ENCODE results near the gene COA8. TPM values are rescaled to one million over a fixed set of nuclear protein-coding genes. Genes with fewer than 3 reads are reported as not detected.

COA8 gene
- total RNA-seq, 1 donor from 2014 or later: 54.9 TPM

DNA sequence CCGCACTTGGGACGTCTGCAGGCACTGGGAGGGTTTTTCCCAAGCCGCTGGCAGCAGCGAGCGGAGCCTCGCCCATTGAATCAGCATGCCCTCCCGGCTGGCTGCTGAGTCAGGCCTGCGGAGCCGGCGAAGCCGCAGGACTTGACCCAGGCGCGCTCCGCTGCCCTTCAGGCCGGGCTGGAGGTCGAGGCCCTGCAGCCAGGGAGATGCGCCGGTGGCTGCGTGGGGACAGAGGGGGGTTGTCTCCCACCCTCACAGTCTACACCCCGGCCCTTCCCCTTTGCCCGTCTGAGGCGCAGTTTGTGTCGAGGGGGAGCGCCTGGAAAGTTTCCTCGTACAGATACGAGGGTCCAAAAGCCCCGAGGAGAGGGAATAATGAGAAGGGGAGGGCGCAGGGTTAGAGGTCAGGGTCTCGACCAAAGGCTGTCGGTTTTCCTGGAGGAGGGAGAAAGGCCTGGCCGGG lies 65.5 kb downstream of the COA8 start:
- Mint-ChIP-seq H3K4me3 (ENCODE audit: unreplicated experiment) (peak overlapping the region; percentile 76), H3K36me3 (ENCODE audit: unreplicated experiment) (no peaks in the 10 kb centered on the region), H3K9me3 (ENCODE audit: unreplicated experiment) (peaks cover 15% of the 10 kb centered on the region), H3K27ac (ENCODE audit: unreplicated experiment) (peak overlapping the region; percentile 95), H3K27me3 (ENCODE audit: unreplicated experiment) (peaks cover 10% of the 10 kb centered on the region), H3K4me1 (ENCODE audit: low read depth, unreplicated experiment) (peaks cover 23% of the 10 kb centered on the region)
- DNase-seq: peak; percentile 77
- TF ChIP-seq CTCF (IDR thresholded peaks at IDR 0.05; ENCODE audit: partially characterized antibody, unreplicated experiment): no peak

DNA sequence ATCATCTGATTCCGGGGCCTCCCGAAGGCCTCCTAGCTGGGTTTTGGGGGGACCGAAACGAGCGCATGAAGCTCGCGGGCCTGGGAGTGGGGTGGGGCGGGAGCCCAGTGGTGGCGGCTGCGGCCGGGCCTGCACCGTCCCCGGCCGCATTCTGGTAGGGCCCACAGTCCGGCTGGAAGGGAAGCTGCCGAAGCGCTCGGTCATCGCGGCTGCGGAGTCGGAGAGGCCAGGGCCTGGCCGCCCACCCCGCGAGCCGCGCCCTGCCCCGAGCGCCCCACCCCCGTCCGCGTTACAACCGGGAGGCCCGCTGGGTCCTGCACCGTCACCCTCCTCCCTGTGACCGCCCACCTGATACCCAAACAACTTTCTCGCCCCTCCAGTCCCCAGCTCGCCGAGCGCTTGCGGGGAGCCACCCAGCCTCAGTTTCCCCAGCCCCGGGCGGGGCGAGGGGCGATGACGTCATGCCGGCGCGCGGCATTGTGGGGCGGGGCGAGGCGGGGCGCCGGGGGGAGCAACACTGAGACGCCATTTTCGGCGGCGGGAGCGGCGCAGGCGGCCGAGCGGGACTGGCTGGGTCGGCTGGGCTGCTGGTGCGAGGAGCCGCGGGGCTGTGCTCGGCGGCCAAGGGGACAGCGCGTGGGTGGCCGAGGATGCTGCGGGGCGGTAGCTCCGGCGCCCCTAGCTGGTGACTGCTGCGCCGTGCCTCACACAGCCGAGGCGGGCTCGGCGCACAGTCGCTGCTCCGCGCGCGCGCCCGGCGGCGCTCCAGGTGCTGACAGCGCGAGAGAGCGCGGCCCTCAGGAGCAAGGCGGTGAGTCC lies 66.1 kb downstream of the COA8 start, which contains the start of gene KLC1:
Gene KLC1 (plus strand): TSS at position 528 of the 819 bp plus-strand sequence. CDS start 25,354 bp downstream, outside the sequence.
- Mint-ChIP-seq H3K36me3 (ENCODE audit: unreplicated experiment) (no peaks in the 10 kb centered on the region), H3K27ac (ENCODE audit: unreplicated experiment) (peak within 1 kb of the TSS; percentile 96), H3K9me3 (ENCODE audit: unreplicated experiment) (peaks cover 12% of the 10 kb centered on the region), H3K4me1 (ENCODE audit: low read depth, unreplicated experiment) (peaks cover 24% of the 10 kb centered on the region), H3K27me3 (ENCODE audit: unreplicated experiment) (peaks cover 12% of the 10 kb centered on the region), H3K4me3 (ENCODE audit: unreplicated experiment) (peak within 1 kb of the TSS; percentile 97)
- peak; percentile 90 for DNase-seq
- no peak for TF ChIP-seq CTCF (IDR thresholded peaks at IDR 0.05; ENCODE audit: partially characterized antibody, unreplicated experiment)

DNA sequence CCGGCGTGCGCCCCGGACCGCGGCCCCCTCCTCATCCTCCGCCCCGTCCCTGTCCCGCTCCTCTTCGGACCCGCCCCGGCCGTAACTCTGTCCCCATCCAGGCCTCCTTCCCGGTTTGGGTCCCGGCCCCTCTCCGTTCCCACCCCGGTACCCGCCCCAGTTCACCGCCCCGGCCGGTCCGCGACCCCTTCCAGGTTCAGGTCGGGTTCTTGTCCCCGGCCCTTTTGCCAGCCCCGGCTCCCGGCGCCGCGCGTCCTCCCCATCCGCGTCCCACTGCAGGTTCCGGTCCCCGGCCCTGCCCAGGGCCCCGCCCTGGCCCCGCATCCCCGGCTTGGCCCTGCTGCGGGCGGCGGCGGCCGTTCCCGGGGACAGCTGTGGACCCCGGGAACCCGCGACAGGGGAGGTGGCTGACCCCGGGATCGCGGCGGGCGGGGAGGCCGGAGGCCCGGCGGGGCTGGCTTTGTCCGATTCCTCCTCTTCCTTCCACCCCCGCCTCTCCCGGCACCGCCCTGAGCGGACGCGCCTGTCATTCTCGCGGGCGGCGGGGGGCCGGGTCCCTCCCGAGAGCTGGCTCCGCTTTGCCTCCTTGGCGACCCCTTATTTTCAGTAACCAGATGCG lies 66.9 kb downstream of the COA8 start:
- Mint-ChIP-seq H3K36me3 (ENCODE audit: unreplicated experiment) (no peaks in the 10 kb centered on the region), H3K9me3 (ENCODE audit: unreplicated experiment) (peaks cover 10% of the 10 kb centered on the region), H3K27ac (ENCODE audit: unreplicated experiment) (peak overlapping the region; percentile 96), H3K4me3 (ENCODE audit: unreplicated experiment) (peak overlapping the region; percentile 97), H3K4me1 (ENCODE audit: low read depth, unreplicated experiment) (peaks cover 29% of the 10 kb centered on the region), H3K27me3 (ENCODE audit: unreplicated experiment) (peaks cover 10% of the 10 kb centered on the region)
- no peak for TF ChIP-seq CTCF (IDR thresholded peaks at IDR 0.05; ENCODE audit: partially characterized antibody, unreplicated experiment)
- DNase-seq: peak; percentile 81

DNA sequence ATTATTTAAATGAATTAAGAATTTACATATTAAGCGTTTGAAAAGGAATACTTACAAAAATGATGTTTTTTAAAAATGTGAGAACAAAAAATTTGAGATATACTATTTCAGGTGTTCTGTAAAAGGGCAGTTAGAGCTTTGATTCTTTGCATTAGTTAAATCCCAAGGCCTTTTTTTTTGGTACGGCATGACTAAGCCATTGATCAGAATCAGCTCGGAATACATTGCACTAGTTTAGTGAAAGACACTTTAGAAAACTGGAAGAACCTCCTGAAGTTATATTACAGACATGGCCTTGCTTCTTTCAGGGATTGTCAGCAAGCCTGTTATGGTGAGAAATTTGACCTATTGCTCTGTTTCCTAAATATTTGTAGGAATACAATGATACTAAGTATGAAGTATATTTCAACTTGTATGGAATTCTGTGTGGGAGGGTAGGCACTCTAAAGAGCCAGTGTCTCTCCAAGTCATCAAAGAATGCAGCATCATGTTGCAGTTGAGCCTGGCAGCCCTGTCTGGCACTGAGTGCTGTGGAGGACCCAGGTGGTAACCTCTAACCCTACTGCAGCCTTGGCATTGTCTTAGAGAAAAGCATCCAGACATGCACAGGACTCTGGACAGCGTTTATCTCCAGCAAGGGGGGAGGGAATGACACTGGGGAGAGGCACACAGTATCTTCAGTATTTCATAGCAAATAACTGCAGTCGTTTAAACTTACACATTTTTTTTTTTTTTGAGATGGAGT lies 67.8 kb downstream of the COA8 start:
- Mint-ChIP-seq H3K27me3 (ENCODE audit: unreplicated experiment) (peaks cover 5% of the 10 kb centered on the region), H3K27ac (ENCODE audit: unreplicated experiment) (peak overlapping the region; percentile 96), H3K9me3 (ENCODE audit: unreplicated experiment) (peaks cover 10% of the 10 kb centered on the region), H3K4me1 (ENCODE audit: low read depth, unreplicated experiment) (peaks cover 31% of the 10 kb centered on the region), H3K4me3 (ENCODE audit: unreplicated experiment) (peak overlapping the region; percentile 97), H3K36me3 (ENCODE audit: unreplicated experiment) (no peaks in the 10 kb centered on the region)
- no peak for TF ChIP-seq CTCF (IDR thresholded peaks at IDR 0.05; ENCODE audit: partially characterized antibody, unreplicated experiment)
- no peak for DNase-seq

Data from glutamatergic neuron (in vitro differentiated cells).